K562 (cell line): ENCODE measurements around the gene CRELD2. TPM values are rescaled to one million over a fixed set of nuclear protein-coding genes. Genes with fewer than 3 reads are reported as not detected.

Source experiments
- ARID2 ChIP-seq: fragments of 450-650 bp; IDR thresholded peaks from 2 replicates; pipeline ENCODE4 v1.6.1; 2017; ENCODE audit warnings: antibody characterized with exemption, mild to moderate bottlenecking
- ASH1L ChIP-seq: fragments of 450-650 bp; IDR thresholded peaks from 2 replicates; pipeline ENCODE4 v1.6.1; 2018; ENCODE audit warnings: borderline replicate concordance, mild to moderate bottlenecking, low read depth; ENCODE audit not compliant: partially characterized antibody
- ELF1 ChIP-seq: fragments of 200-800 bp; sonication (Bioruptor generic); IDR thresholded peaks from 2 replicates; pipeline ENCODE4 v1.6.1; 2016; ENCODE audit warnings: missing genetic modification characterization, missing compliant biosample characterization
- ETS1 ChIP-seq: conservative IDR thresholded peaks from 2 replicates; pipeline ENCODE4 v1.6.1; 2011; ENCODE audit warnings: low read depth, mild to moderate bottlenecking, low read length; ENCODE audit not compliant: control insufficient read depth
- HCFC1 ChIP-seq: IDR thresholded peaks from 2 replicates; pipeline ENCODE4 v1.6.1; 2012; ENCODE audit warnings: low read depth, low read length, improper control_type of control experiment
- HMGN3 ChIP-seq: IDR thresholded peaks from 2 replicates; pipeline ENCODE4 v1.6.1; 2011; ENCODE audit warnings: borderline replicate concordance, low read depth, mild to moderate bottlenecking, mixed read lengths, low read length; ENCODE audit not compliant: insufficient read length; ENCODE audit errors: extremely low read depth
- HNRNPL ChIP-seq: fragments of 200-400 bp; formaldehyde crosslinking; IDR thresholded peaks from 2 replicates; pipeline ENCODE4 v1.6.1; 2017; ENCODE audit warnings: low read depth, mild to moderate bottlenecking, low read length
- NR2C1 ChIP-seq, 2 experiments: fragments of 450-650 bp; IDR thresholded peaks; 2 replicates each; pipeline ENCODE4 v1.6.1; 2017; ENCODE audit warnings: mild to moderate bottlenecking in 2 of 2, antibody characterized with exemption in 1 of 2, inconsistent platforms in 1 of 2, missing compliant biosample characterization in 1 of 2, missing genetic modification characterization in 1 of 2
- PHB ChIP-seq: fragments of 250-450 bp; sonication (Bioruptor Pico); IDR thresholded peaks from 2 replicates; pipeline ENCODE4 v1.5.0; 2021
- POLR2A ChIP-seq: fragments of 450-650 bp; conservative IDR thresholded peaks from 2 replicates; pipeline ENCODE4 v1.6.1; 2016
- SRSF9 ChIP-seq: fragments of 200-400 bp; formaldehyde crosslinking; IDR thresholded peaks from 2 replicates; pipeline ENCODE4 v1.6.1; 2017; ENCODE audit warnings: low read depth, low read length, borderline replicate concordance
- TEAD1 ChIP-seq, 2 experiments: fragments of 450-650 bp in 1 of 2; sonication (generic) in 1 of 2; formaldehyde crosslinking; IDR thresholded peaks; 2 replicates each; pipeline versions ENCODE4 v1.4.0 to v1.8.0; 2020 to 2022; ENCODE audit warnings: mild to moderate bottlenecking in 2 of 2, missing genetic modification reagents in 1 of 2
- YY1 ChIP-seq, 3 experiments: IDR thresholded peaks; 2 replicates each; pipeline ENCODE4 v1.6.1; 2011; ENCODE audit warnings: low read length in 2 of 3, mild to moderate bottlenecking in 2 of 3, moderate library complexity in 2 of 3, borderline replicate concordance in 1 of 3, control low read depth in 1 of 3, low read depth in 1 of 3; ENCODE audit not compliant: insufficient read depth in 3 of 3, insufficient replicate concordance in 2 of 3, control insufficient read depth in 1 of 3, insufficient read length in 1 of 3; ENCODE audit errors: extremely low read depth in 1 of 3
- ZBTB1 ChIP-seq: sonication (generic); formaldehyde crosslinking; IDR thresholded peaks from 2 replicates; pipeline ENCODE4 v1.8.1; 2023; ENCODE audit warnings: missing genetic modification reagents, low read depth, mild to moderate bottlenecking, borderline replicate concordance
- ZEB2 ChIP-seq: fragments of 450-650 bp; IDR thresholded peaks from 2 replicates; pipeline ENCODE4 v1.6.1; 2016
- polyA plus RNA-seq, 8 experiments: library from polyadenylated mRNA; depleted of rRNA in 4 of 8; stranded (reverse) in 5 of 8; unstranded in 3 of 8; fragments of >200 nt; fragmentation: Nextera tagmentation in 2 of 8; fragmentation: Illumina TruSeq in 1 of 8; extraction: Ambion mirVana in 2 of 8; extraction: Trizol in 1 of 8; gene quantifications; 2 replicates each; pipeline versions ENCODE4 v1.2.1 to v1.2.3, GENCODE V29; 2011 to 2014; ENCODE audit warnings: inconsistent platforms in 1 of 8, missing spikeins in 1 of 8
- total RNA-seq, 7 experiments: library from RNA; depleted of rRNA in 6 of 7; stranded (reverse); fragments of >200 nt in 6 of 7; fragmentation: Illumina TruSeq in 2 of 7; extraction: Trizol in 2 of 7; gene quantifications; 2 replicates each; pipeline versions ENCODE4 v1.2.1 to v1.2.3, GENCODE V29; 2011 to 2021; ENCODE audit warnings: low replicate concordance in 1 of 7
- TF ChIP-seq, protein P1 (sequence below): sonication (generic); formaldehyde crosslinking; IDR thresholded peaks from 2 replicates; pipeline ENCODE4 v1.8.0; 2023; ENCODE audit warnings: mild to moderate bottlenecking, missing genetic modification reagents
- TF ChIP-seq, protein P2 (sequence below): fragments of 250-450 bp; sonication (Bioruptor Pico); IDR thresholded peaks from 2 replicates; pipeline ENCODE4 v1.9.0; 2021; ENCODE audit warnings: mild to moderate bottlenecking, inconsistent platforms
- TF ChIP-seq, protein P3 (sequence below), 2 experiments: IDR thresholded peaks; 2 replicates each; pipeline ENCODE4 v1.6.1; 2011; ENCODE audit warnings: borderline replicate concordance in 1 of 2, control low read depth in 1 of 2, low read depth in 1 of 2, low read length in 1 of 2, mild to moderate bottlenecking in 1 of 2, mixed read lengths in 1 of 2, moderate library complexity in 1 of 2; ENCODE audit not compliant: insufficient read depth in 1 of 2, insufficient read length in 1 of 2, poor library complexity in 1 of 2, severe bottlenecking in 1 of 2; ENCODE audit errors: extremely low read depth in 1 of 2

The CRELD2 gene
- total and polyA plus RNA-seq, 9 of the 15 experiments (the other 6 are each of a cell fraction or from before 2014, with no cell fraction given) = 0.96 to 25.3 (median 8.8) TPM

- TF ChIP-seq YY1 (IDR thresholded peaks at IDR 0.05; ENCODE audit: borderline replicate concordance in 1 of 3, control insufficient read depth in 1 of 3, extremely low read depth in 1 of 3, insufficient read depth in 3 of 3, insufficient read length in 1 of 3, insufficient replicate concordance in 2 of 3, low read depth in 1 of 3, low read length in 2 of 3) = peak; percentile 96 to 99 (median 99)
- TF ChIP-seq ZBTB1 = peak; percentile 99
- TF ChIP-seq ETS1 = 0 out of 2 replicates have a peak, but pooled peaks have one; percentile 17
- peak; percentile 30; the same call in 1 of the 2 replicates for TF ChIP-seq ELF1 (tag)
- no peak for TF ChIP-seq ARID2
- TF ChIP-seq ASH1L = peak; percentile 58
- TF ChIP-seq SRSF9 = no peak
- TF ChIP-seq PHB = no peak
- TF ChIP-seq NR2C1 (IDR thresholded peaks at IDR 0.05) = peak; percentile 60; the same call in 1 of the 2 replicates
- peak; percentile 67; the same call in 1 of the 2 replicates for TF ChIP-seq NR2C1 (tag; IDR thresholded peaks at IDR 0.05)
- TF ChIP-seq, protein P1, sequence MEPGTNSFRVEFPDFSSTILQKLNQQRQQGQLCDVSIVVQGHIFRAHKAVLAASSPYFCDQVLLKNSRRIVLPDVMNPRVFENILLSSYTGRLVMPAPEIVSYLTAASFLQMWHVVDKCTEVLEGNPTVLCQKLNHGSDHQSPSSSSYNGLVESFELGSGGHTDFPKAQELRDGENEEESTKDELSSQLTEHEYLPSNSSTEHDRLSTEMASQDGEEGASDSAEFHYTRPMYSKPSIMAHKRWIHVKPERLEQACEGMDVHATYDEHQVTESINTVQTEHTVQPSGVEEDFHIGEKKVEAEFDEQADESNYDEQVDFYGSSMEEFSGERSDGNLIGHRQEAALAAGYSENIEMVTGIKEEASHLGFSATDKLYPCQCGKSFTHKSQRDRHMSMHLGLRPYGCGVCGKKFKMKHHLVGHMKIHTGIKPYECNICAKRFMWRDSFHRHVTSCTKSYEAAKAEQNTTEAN (CRISPR knock-in tag) = no peak
- TF ChIP-seq HNRNPL = peak; percentile 32; the same call in 1 of the 2 replicates
- TF ChIP-seq HMGN3 = peak; percentile 77
- TF ChIP-seq HCFC1 = peak; percentile 78
- TF ChIP-seq ZEB2 = peak; percentile 73; the same call in 1 of the 2 replicates
- TF ChIP-seq, protein P2, sequence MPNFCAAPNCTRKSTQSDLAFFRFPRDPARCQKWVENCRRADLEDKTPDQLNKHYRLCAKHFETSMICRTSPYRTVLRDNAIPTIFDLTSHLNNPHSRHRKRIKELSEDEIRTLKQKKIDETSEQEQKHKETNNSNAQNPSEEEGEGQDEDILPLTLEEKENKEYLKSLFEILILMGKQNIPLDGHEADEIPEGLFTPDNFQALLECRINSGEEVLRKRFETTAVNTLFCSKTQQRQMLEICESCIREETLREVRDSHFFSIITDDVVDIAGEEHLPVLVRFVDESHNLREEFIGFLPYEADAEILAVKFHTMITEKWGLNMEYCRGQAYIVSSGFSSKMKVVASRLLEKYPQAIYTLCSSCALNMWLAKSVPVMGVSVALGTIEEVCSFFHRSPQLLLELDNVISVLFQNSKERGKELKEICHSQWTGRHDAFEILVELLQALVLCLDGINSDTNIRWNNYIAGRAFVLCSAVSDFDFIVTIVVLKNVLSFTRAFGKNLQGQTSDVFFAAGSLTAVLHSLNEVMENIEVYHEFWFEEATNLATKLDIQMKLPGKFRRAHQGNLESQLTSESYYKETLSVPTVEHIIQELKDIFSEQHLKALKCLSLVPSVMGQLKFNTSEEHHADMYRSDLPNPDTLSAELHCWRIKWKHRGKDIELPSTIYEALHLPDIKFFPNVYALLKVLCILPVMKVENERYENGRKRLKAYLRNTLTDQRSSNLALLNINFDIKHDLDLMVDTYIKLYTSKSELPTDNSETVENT (CRISPR knock-in tag) = peak; percentile 42; the same call in 1 of the 2 replicates
- TF ChIP-seq, protein P3, sequence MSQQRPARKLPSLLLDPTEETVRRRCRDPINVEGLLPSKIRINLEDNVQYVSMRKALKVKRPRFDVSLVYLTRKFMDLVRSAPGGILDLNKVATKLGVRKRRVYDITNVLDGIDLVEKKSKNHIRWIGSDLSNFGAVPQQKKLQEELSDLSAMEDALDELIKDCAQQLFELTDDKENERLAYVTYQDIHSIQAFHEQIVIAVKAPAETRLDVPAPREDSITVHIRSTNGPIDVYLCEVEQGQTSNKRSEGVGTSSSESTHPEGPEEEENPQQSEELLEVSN (IDR thresholded peaks at IDR 0.05; ENCODE audit: borderline replicate concordance in 1 of 2, extremely low read depth in 1 of 2, insufficient read depth in 1 of 2, insufficient read length in 1 of 2, low read depth in 1 of 2, low read length in 1 of 2, poor library complexity in 1 of 2, severe bottlenecking in 1 of 2) = peak; percentile 28 to 32
- TF ChIP-seq TEAD1 (CRISPR knock-in tag; IDR thresholded peaks at IDR 0.05) = 0 out of 4 replicates have a peak, but pooled peaks of 1 of the 2 experiments have one; percentile 18
- peak; percentile 63; the same call in 1 of the 2 replicates for TF ChIP-seq POLR2A
Measured at GRCh38 chr22:49917974-49918910, at the start of gene CRELD2, which contains the start of gene ALG12 (continued).
